AG04449 (cell line): ENCODE results near the gene E2F4.

Experiments
- CTCF ChIA-PET: fragments of 350-600 bp; formaldehyde crosslinking; extraction: SDS; loops from one replicate; lab custom pipeline; 2021; ENCODE audit warnings: antibody characterized with exemption; lab: Yijun Ruan, JAX
- POLR2A ChIA-PET: fragments of 400-600, 350-600 bp; formaldehyde crosslinking; extraction: SDS; loops from one replicate; lab custom pipeline; 2020; ENCODE audit warnings: antibody characterized with exemption, inconsistent platforms; lab: Yijun Ruan, JAX
- DNase-seq: peaks from one replicate; pipeline ENCODE4 v3.0.0-alpha.2; 2010; ENCODE audit warnings: low read depth, low spot score
- H3K4me3 ChIP-seq: 2 replicates; pipeline ENCODE4 v1.5.1; 2011; ENCODE audit warnings: low read depth, mild to moderate bottlenecking, control low read depth, low read length
- TF ChIP-seq, protein P1 (sequence below): IDR thresholded peaks from one replicate; pipeline ENCODE4 v1.5.1; 2011; ENCODE audit warnings: mild to moderate bottlenecking, moderate library complexity, low read length, control low read depth, inconsistent platforms; ENCODE audit not compliant: insufficient read depth; ENCODE audit errors: missing control alignments

Gene E2F4, protein sequence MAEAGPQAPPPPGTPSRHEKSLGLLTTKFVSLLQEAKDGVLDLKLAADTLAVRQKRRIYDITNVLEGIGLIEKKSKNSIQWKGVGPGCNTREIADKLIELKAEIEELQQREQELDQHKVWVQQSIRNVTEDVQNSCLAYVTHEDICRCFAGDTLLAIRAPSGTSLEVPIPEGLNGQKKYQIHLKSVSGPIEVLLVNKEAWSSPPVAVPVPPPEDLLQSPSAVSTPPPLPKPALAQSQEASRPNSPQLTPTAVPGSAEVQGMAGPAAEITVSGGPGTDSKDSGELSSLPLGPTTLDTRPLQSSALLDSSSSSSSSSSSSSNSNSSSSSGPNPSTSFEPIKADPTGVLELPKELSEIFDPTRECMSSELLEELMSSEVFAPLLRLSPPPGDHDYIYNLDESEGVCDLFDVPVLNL

DNA sequence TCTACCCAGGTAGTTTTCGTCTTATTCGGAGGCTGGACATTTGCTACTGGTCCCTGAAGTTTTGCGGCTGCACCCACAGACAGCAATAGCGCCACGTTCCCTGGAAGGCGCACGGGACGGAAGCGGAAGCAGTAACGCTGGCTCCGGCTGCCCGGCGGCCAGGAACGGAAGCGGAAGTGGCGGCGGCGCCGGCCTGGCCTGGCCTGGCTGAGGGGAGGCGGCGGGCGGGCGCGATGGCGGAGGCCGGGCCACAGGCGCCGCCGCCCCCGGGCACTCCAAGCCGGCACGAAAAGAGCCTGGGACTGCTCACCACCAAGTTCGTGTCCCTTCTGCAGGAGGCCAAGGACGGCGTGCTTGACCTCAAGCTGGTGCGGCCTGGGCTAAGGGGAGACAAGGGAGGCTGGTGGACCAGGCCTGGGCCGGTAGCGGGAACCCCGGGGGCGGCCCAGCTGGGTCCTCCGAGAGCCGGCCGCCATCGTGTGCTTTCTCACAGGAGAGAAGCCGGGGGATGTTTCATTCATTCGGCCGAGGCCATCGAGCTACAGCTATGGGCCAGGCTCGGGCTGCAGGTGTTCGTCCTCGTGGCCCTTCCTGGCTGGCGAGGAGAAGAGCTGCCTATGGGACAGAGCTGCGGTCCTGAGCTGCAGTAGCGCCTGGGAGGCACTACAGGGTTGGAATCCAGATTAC lies at the start of gene E2F4:
Gene E2F4 (plus strand): TSS at position 161 of the 687 bp plus-strand sequence. CDS start 73 bp downstream, at position 234.
- POLR2A ChIA-PET = no interaction called here
- TF ChIP-seq, protein P1, sequence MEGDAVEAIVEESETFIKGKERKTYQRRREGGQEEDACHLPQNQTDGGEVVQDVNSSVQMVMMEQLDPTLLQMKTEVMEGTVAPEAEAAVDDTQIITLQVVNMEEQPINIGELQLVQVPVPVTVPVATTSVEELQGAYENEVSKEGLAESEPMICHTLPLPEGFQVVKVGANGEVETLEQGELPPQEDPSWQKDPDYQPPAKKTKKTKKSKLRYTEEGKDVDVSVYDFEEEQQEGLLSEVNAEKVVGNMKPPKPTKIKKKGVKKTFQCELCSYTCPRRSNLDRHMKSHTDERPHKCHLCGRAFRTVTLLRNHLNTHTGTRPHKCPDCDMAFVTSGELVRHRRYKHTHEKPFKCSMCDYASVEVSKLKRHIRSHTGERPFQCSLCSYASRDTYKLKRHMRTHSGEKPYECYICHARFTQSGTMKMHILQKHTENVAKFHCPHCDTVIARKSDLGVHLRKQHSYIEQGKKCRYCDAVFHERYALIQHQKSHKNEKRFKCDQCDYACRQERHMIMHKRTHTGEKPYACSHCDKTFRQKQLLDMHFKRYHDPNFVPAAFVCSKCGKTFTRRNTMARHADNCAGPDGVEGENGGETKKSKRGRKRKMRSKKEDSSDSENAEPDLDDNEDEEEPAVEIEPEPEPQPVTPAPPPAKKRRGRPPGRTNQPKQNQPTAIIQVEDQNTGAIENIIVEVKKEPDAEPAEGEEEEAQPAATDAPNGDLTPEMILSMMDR = no peak
- CTCF ChIA-PET = interaction anchor here (0.9 to 9.3 kb wide), 2 partner anchors 19 to 238 kb away, joined by 3 to 83 read pairs; no protein-coding TSS in a partner anchor
- DNase-seq = peak; percentile 40
- H3K4me3 ChIP-seq = peak within 1 kb of the TSS; percentile 97

DNA sequence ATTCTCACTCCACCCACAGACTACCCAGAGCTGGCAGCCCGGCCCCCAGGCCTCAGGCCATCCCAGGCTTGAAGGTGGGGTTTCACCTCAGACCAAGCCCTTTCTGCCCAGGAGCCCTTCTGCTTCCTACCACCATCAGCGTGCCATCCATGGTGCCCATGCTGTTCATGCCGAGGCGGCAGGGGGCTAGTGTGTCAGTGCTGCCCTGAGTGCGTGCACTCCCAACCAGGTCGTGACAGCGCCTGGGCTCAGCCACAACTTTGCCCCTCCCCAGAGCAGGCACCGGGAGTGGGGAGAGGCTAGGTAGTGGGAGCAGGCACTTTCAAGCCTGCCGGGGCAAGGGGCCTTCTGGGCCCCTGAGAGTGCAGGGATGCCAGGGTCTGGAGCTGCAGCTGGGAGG lies 49.6 kb upstream of the E2F4 start:
- POLR2A ChIA-PET = interaction anchor here (1.2 kb wide), 1 partner anchor 8 kb away, joined by 4 read pairs; the partner anchor contains the start of gene B3GNT9
- CTCF ChIA-PET = interaction anchor here (0.8 to 9.3 kb wide), 4 partner anchors 14 to 188 kb away, joined by 3 to 91 read pairs (median 8); no protein-coding TSS in a partner anchor
- TF ChIP-seq, protein P1 = no peak
- DNase-seq = no peak
- no peak overlapping the region for H3K4me3 ChIP-seq

DNA sequence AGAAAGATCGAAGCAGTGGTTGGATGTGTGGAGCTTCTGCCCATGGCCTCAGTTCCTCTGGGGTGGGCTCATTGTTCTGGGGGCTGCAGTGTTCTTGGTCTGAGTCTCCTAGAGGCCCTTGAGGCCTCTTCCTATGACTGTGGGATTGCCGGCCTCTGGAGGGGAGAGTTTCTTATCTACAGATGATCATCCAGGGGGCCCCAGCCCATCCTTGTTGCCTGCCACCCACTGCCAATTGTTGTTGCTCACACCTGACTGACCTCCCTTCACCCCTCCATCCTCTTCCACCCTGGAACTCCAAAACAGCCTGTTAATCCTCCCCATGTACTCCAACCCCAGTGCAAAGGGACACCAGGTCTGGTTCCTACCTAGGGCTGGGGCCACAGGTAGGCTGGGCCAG lies 47.0 kb upstream of the E2F4 start:
- TF ChIP-seq, protein P1 = no peak
- POLR2A ChIA-PET = no interaction called here
- CTCF ChIA-PET = interaction anchor here (1.0 to 9.3 kb wide), 5 partner anchors 11 to 184 kb away, joined by 3 to 91 read pairs (median 6); partner anchors contain the start of gene CES3
- no peak for DNase-seq
- H3K4me3 ChIP-seq = no peak overlapping the region

DNA sequence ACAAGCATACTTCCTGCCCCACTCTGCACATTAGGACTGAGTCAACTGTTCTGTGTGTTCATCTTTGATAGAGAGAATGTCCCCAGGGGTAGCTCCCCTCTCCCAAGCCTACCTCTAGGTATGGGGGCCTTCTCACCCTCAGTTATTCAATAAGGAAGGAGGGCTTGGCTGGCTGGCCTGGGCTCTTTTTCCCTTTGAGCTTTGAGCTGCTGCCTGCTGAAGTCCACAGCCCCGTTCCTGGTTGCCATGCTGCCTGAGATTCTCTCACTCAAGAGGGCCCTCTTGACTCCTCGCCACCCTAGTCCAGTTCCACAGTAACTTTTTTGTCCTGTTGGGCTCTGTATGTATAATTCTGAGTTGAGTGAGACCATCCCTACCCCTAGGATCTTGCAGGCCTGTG lies 46.2 kb upstream of the E2F4 start:
- ChIA-PET CTCF (interaction anchor here (0.8 to 9.3 kb wide), 6 partner anchors 10 to 185 kb away, joined by 3 to 91 read pairs (median 4); partner anchors contain the start of gene CES3), POLR2A (no interaction called here)
- H3K4me3 ChIP-seq = no peak overlapping the region
- TF ChIP-seq, protein P1 = no peak
- no peak for DNase-seq

DNA sequence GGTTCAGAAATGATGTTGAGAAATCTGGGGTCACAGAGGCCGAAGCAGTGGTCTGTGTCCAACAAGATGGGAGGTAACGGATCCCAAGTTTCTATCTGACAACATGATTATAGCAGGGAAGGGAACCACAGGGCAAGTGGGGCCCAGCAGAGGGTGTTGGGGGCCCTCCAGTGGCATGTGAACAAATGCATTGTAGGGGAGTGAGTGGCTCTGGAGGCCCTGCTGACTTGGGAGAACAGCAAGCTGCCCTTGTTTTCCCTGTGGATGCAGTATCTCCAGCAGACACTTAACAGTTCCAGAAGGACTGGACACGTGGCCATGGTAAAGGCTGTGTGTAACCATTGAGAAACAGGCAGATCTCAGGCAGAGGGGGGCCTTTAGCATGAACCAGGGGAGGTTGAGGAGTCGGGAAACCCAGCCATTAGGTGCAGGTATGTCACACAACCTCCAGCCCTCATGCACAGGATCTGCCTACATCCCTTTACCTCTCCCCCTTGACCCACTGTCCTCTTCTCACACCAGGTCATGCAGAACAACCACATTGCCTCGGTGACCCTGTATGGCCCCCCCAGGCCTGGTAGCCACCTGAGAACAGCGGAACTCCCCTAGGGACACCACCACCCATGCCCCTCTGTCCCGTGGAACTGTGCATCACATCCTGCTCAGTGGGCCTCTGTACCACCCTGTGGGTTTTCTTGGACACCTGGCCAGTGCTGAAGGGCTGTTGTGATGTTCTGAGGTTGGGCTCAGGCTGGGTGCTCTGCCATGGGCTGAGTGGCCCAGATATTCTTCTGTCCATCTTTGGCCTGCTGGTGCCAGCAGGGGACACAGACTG lies 45.2 kb upstream of the E2F4 start:
- ChIA-PET CTCF (interaction anchor here (0.6 to 9.3 kb wide), 3 partner anchors 9 to 15 kb away, joined by 3 to 91 read pairs (median 3); no protein-coding TSS in a partner anchor), POLR2A (no interaction called here)
- no peak for DNase-seq
- no peak overlapping the region for H3K4me3 ChIP-seq
- TF ChIP-seq, protein P1 = no peak
